ENCODE data around the gene NFAM1. TPM values are rescaled to one million over a fixed set of nuclear protein-coding genes. Genes with fewer than 3 reads are reported as not detected.

NFAM1 gene
- 1 to 10 TPM in 2 of 4 donors, under 1 TPM in 2; 0.22 to 1.9 (median 0.98) TPM for polyA plus RNA-seq
- long read RNA-seq, donor 1: 0 reads
- long read RNA-seq, donor 2: 0 reads
- long read RNA-seq, donor 3: 0 reads
- long read RNA-seq, donor 4: 0 reads
- long read RNA-seq, donor 5, full-length matches to known transcripts: 1 of 1 reads
- long read RNA-seq, donor 5, partial matches to known transcripts: 0 of 1 reads
- long read RNA-seq, donor 5, other reads (novel, unspliced or antisense): 0 of 1 reads
- long read RNA-seq, donor 6: 0 reads
- long read RNA-seq, donor 7: 0 reads
- long read RNA-seq, donor 8: 0 reads
- long read RNA-seq, donor 9: 0 reads
- long read RNA-seq, donor 10, full-length matches to known transcripts: 1 of 1 reads
- long read RNA-seq, donor 10, partial matches to known transcripts: 0 of 1 reads
- long read RNA-seq, donor 10, other reads (novel, unspliced or antisense): 0 of 1 reads

- Histone ChIP-seq H3K27me3 (ENCODE audit: control insufficient read depth in 3 of 3, insufficient read depth in 3 of 3, low read length in 3 of 3) (peaks cover 0 to 56% (median 0%) of the 10 kb centered on the region in 3 donors), H3K4me1 (ENCODE audit: control insufficient read depth in 3 of 3, insufficient read depth in 2 of 3, low read depth in 1 of 3, low read length in 2 of 3) (no peaks in the 10 kb centered on the region), H3K4me3 (ENCODE audit: low read depth in 1 of 3, low read length in 3 of 3) (no peak within 1 kb of the TSS), H3K27ac (ENCODE audit: low read depth in 1 of 3, low read length in 2 of 3) (peak within 1 kb of the TSS in 2 of 3 donors; percentile 12 to 14), H3K9me3 (ENCODE audit: control insufficient read depth in 2 of 2, insufficient read depth in 1 of 2, low read depth in 1 of 2, low read length in 1 of 2) (no peaks in the 10 kb centered on the region), H3K36me3 (ENCODE audit: control insufficient read depth in 3 of 3, insufficient read depth in 2 of 3, low read depth in 1 of 3, low read length in 3 of 3) (no peaks in the 10 kb centered on the region)
- FAIRE-seq (no peak), DNase-seq (no peak)
- WGBS, 3 donors: 41 to 82% (median 72%) methylated on average over 18 to 24 of the region's 24 CpGs
Measured at GRCh38 chr22:42432020-42432596, at the start of gene NFAM1. TSS of gene NFAM1 (minus strand) at chr22:42432403. CDS start at chr22:42432357, 46 bp downstream.

- H3K27me3 ChIP-seq (ENCODE audit: control insufficient read depth in 3 of 3, insufficient read depth in 3 of 3, low read length in 3 of 3): no peaks in the 10 kb centered on the region
- no peak for DNase-seq
- no peaks in the 10 kb centered on the region for H3K4me1 ChIP-seq (ENCODE audit: control insufficient read depth in 3 of 3, insufficient read depth in 2 of 3, low read depth in 1 of 3, low read length in 2 of 3)
- no peak for FAIRE-seq
- H3K9me3 ChIP-seq (ENCODE audit: control insufficient read depth in 2 of 2, insufficient read depth in 1 of 2, low read depth in 1 of 2, low read length in 1 of 2): no peaks in the 10 kb centered on the region
- H3K4me3 ChIP-seq (ENCODE audit: low read depth in 1 of 3, low read length in 3 of 3): no peak overlapping the region
- 83 to 90% (median 88%) methylated on average over 2 of the region's 2 CpGs for WGBS, 3 donors
- no peak overlapping the region for H3K27ac ChIP-seq (ENCODE audit: low read depth in 1 of 3, low read length in 2 of 3)
- H3K36me3 ChIP-seq (ENCODE audit: control insufficient read depth in 3 of 3, insufficient read depth in 2 of 3, low read depth in 1 of 3, low read length in 3 of 3): no peaks in the 10 kb centered on the region
Measured at GRCh38 chr22:42475122-42475521, 42.9 kb upstream of the NFAM1 start.

GRCh38 chr22:42473484-42474193 lies 41.4 kb upstream of the NFAM1 start:
- H3K27ac ChIP-seq (ENCODE audit: low read depth in 1 of 3, low read length in 2 of 3): no peak overlapping the region
- H3K36me3 ChIP-seq (ENCODE audit: control insufficient read depth in 3 of 3, insufficient read depth in 2 of 3, low read depth in 1 of 3, low read length in 3 of 3): no peaks in the 10 kb centered on the region
- DNase-seq (peak; percentile 59 to 69), FAIRE-seq (no peak)
- H3K27me3 ChIP-seq (ENCODE audit: control insufficient read depth in 3 of 3, insufficient read depth in 3 of 3, low read length in 3 of 3): peaks cover 0 to 3% (median 0%) of the 10 kb centered on the region in 3 donors
- H3K9me3 ChIP-seq (ENCODE audit: control insufficient read depth in 2 of 2, insufficient read depth in 1 of 2, low read depth in 1 of 2, low read length in 1 of 2): no peaks in the 10 kb centered on the region
- H3K4me1 ChIP-seq (ENCODE audit: control insufficient read depth in 3 of 3, insufficient read depth in 2 of 3, low read depth in 1 of 3, low read length in 2 of 3): no peaks in the 10 kb centered on the region
- no peak overlapping the region for H3K4me3 ChIP-seq (ENCODE audit: low read depth in 1 of 3, low read length in 3 of 3)
- WGBS, 3 donors: 64 to 72% (median 66%) methylated on average over 5 of the region's 5 CpGs

GRCh38 chr22:42472671-42473070 lies 40.5 kb upstream of the NFAM1 start:
- 43 to 75% (median 64%) methylated on average over 8 of the region's 8 CpGs for WGBS, 3 donors
- Histone ChIP-seq H3K9me3 (ENCODE audit: control insufficient read depth in 2 of 2, insufficient read depth in 1 of 2, low read depth in 1 of 2, low read length in 1 of 2) (no peaks in the 10 kb centered on the region), H3K4me1 (ENCODE audit: control insufficient read depth in 3 of 3, insufficient read depth in 2 of 3, low read depth in 1 of 3, low read length in 2 of 3) (no peaks in the 10 kb centered on the region), H3K36me3 (ENCODE audit: control insufficient read depth in 3 of 3, insufficient read depth in 2 of 3, low read depth in 1 of 3, low read length in 3 of 3) (no peaks in the 10 kb centered on the region), H3K27me3 (ENCODE audit: control insufficient read depth in 3 of 3, insufficient read depth in 3 of 3, low read length in 3 of 3) (peaks cover 0 to 3% (median 0%) of the 10 kb centered on the region in 3 donors), H3K4me3 (ENCODE audit: low read depth in 1 of 3, low read length in 3 of 3) (no peak overlapping the region), H3K27ac (ENCODE audit: low read depth in 1 of 3, low read length in 2 of 3) (no peak overlapping the region)
- DNase-seq: peak in 1 of 2 donors; percentile 24
- no peak for FAIRE-seq

GRCh38 chr22:42471441-42471840 lies 39.2 kb upstream of the NFAM1 start:
- no peak overlapping the region for H3K27ac ChIP-seq (ENCODE audit: low read depth in 1 of 3, low read length in 2 of 3)
- H3K4me1 ChIP-seq (ENCODE audit: control insufficient read depth in 3 of 3, insufficient read depth in 2 of 3, low read depth in 1 of 3, low read length in 2 of 3): no peaks in the 10 kb centered on the region
- H3K27me3 ChIP-seq (ENCODE audit: control insufficient read depth in 3 of 3, insufficient read depth in 3 of 3, low read length in 3 of 3): peaks cover 0 to 3% (median 0%) of the 10 kb centered on the region in 3 donors
- no peaks in the 10 kb centered on the region for H3K36me3 ChIP-seq (ENCODE audit: control insufficient read depth in 3 of 3, insufficient read depth in 2 of 3, low read depth in 1 of 3, low read length in 3 of 3)
- DNase-seq: no peak
- FAIRE-seq: no peak
- no peaks in the 10 kb centered on the region for H3K9me3 ChIP-seq (ENCODE audit: control insufficient read depth in 2 of 2, insufficient read depth in 1 of 2, low read depth in 1 of 2, low read length in 1 of 2)
- 93 to 100% (median 96%) methylated on average over 1 of the region's 1 CpG for WGBS, 3 donors
- no peak overlapping the region for H3K4me3 ChIP-seq (ENCODE audit: low read depth in 1 of 3, low read length in 3 of 3)

GRCh38 chr22:42470366-42471082 lies 38.3 kb upstream of the NFAM1 start:
- H3K27ac ChIP-seq (ENCODE audit: low read depth in 1 of 3, low read length in 2 of 3): no peak overlapping the region
- no peak overlapping the region for H3K4me3 ChIP-seq (ENCODE audit: low read depth in 1 of 3, low read length in 3 of 3)
- FAIRE-seq (no peak), DNase-seq (no peak)
- peaks cover 0 to 3% (median 0%) of the 10 kb centered on the region in 3 donors for H3K27me3 ChIP-seq (ENCODE audit: control insufficient read depth in 3 of 3, insufficient read depth in 3 of 3, low read length in 3 of 3)
- H3K9me3 ChIP-seq (ENCODE audit: control insufficient read depth in 2 of 2, insufficient read depth in 1 of 2, low read depth in 1 of 2, low read length in 1 of 2): no peaks in the 10 kb centered on the region
- H3K36me3 ChIP-seq (ENCODE audit: control insufficient read depth in 3 of 3, insufficient read depth in 2 of 3, low read depth in 1 of 3, low read length in 3 of 3): no peaks in the 10 kb centered on the region
- no peaks in the 10 kb centered on the region for H3K4me1 ChIP-seq (ENCODE audit: control insufficient read depth in 3 of 3, insufficient read depth in 2 of 3, low read depth in 1 of 3, low read length in 2 of 3)
- WGBS, 3 donors: 57 to 66% (median 58%) methylated on average over 4 of the region's 4 CpGs

- Histone ChIP-seq H3K36me3 (ENCODE audit: control insufficient read depth in 3 of 3, insufficient read depth in 2 of 3, low read depth in 1 of 3, low read length in 3 of 3) (no peaks in the 10 kb centered on the region), H3K9me3 (ENCODE audit: control insufficient read depth in 2 of 2, insufficient read depth in 1 of 2, low read depth in 1 of 2, low read length in 1 of 2) (no peaks in the 10 kb centered on the region), H3K4me1 (ENCODE audit: control insufficient read depth in 3 of 3, insufficient read depth in 2 of 3, low read depth in 1 of 3, low read length in 2 of 3) (no peaks in the 10 kb centered on the region), H3K27ac (ENCODE audit: low read depth in 1 of 3, low read length in 2 of 3) (no peak overlapping the region), H3K27me3 (ENCODE audit: control insufficient read depth in 3 of 3, insufficient read depth in 3 of 3, low read length in 3 of 3) (peaks cover 0 to 5% (median 0%) of the 10 kb centered on the region in 3 donors), H3K4me3 (ENCODE audit: low read depth in 1 of 3, low read length in 3 of 3) (no peak overlapping the region)
- FAIRE-seq: no peak
- 82 to 89% (median 88%) methylated on average over 2 of the region's 2 CpGs for WGBS, 3 donors
- no peak for DNase-seq
Measured at GRCh38 chr22:42468841-42469240, 36.6 kb upstream of the NFAM1 start.

- Histone ChIP-seq H3K27me3 (ENCODE audit: control insufficient read depth in 3 of 3, insufficient read depth in 3 of 3, low read length in 3 of 3) (peaks cover 0 to 4% (median 2%) of the 10 kb centered on the region in 3 donors), H3K9me3 (ENCODE audit: control insufficient read depth in 2 of 2, insufficient read depth in 1 of 2, low read depth in 1 of 2, low read length in 1 of 2) (no peaks in the 10 kb centered on the region), H3K36me3 (ENCODE audit: control insufficient read depth in 3 of 3, insufficient read depth in 2 of 3, low read depth in 1 of 3, low read length in 3 of 3) (no peaks in the 10 kb centered on the region), H3K27ac (ENCODE audit: low read depth in 1 of 3, low read length in 2 of 3) (no peak overlapping the region), H3K4me1 (ENCODE audit: control insufficient read depth in 3 of 3, insufficient read depth in 2 of 3, low read depth in 1 of 3, low read length in 2 of 3) (peaks cover 0 to 23% (median 0%) of the 10 kb centered on the region in 3 donors), H3K4me3 (ENCODE audit: low read depth in 1 of 3, low read length in 3 of 3) (no peak overlapping the region)
- no peak for DNase-seq
- WGBS, 3 donors: 18 to 35% (median 20%) methylated on average over 1 of the region's 1 CpG
- FAIRE-seq: no peak
Measured at GRCh38 chr22:42462016-42462415, 29.8 kb upstream of the NFAM1 start.

All from small intestine (tissue), 16 donors.